PC-9 (cell line): Measurements from ENCODE around the gene CMSS1.

Experiments used
- CTCF ChIP-seq: fragments of 200-600 bp; sonication (generic); conservative IDR thresholded peaks from 2 replicates; pipeline ENCODE4 v1.6.1; 2017; ENCODE audit warnings: mixed run types, antibody characterized with exemption, mild to moderate bottlenecking, moderate library complexity
- EZH2 ChIP-seq: fragments of 200-600 bp; sonication (generic); IDR thresholded peaks from 2 replicates; pipeline ENCODE4 v1.8.0; 2017; ENCODE audit warnings: antibody characterized with exemption, low read depth

DNA sequence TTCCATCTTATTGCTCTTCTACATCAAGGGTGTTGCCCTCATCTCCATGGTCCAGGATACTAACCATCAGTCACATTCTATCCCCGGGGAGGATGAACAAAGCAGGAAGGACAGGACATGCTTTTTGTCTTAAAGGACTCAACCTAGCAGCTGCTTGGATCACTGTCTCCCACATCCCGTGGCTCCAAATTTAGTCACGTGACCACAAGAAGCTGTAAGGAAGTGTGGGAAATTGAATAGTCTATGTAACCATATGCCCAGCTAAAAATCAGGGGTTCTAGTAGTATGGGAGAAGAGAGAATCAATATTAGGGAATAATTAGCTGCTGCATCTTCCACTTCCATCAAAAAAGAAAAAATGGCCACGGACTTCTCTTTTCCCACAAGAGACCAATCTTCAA lies 18.2 kb upstream of the CMSS1 start:
- no peak for TF ChIP-seq CTCF
- no peak for TF ChIP-seq EZH2
